GM23338 (cell line): ENCODE data around the gene RAB1B. TPM values are rescaled to one million over a fixed set of nuclear protein-coding genes. Genes with fewer than 3 reads are reported as not detected.

Source experiments
- ATAC-seq: fragments of 200-7000 bp; cut with Tn5 transposase; 3 replicates; pipeline ENCODE4 v1.9.1; 2020
- DNase-seq: peaks from one replicate; pipeline ENCODE4 v3.0.0-alpha.2; 2015; ENCODE audit warnings: low spot score
- H2AFZ ChIP-seq: fragments of 200-600 bp; sonication (generic); 2 replicates; pipeline ENCODE4 v1.8.0; 2016; ENCODE audit warnings: antibody characterized with exemption, mild to moderate bottlenecking, moderate library complexity
- H3F3A ChIP-seq: fragments of 200-600 bp; sonication (generic); replicated peaks from 2 replicates; pipeline ENCODE4 v1.8.0; 2017; ENCODE audit warnings: antibody characterized with exemption, mixed run types, low read depth
- H3K27ac ChIP-seq: fragments of 200-600 bp; sonication (generic); 2 replicates; pipeline ENCODE4 v1.6.1; 2016; ENCODE audit warnings: low read depth
- H3K27me3 ChIP-seq: fragments of 200-600 bp; sonication (generic); 2 replicates; pipeline ENCODE4 v1.8.0; 2016; ENCODE audit warnings: mild to moderate bottlenecking, mixed run types, moderate library complexity; ENCODE audit not compliant: insufficient read depth
- H3K36me3 ChIP-seq: fragments of 200-600 bp; sonication (generic); 2 replicates; pipeline ENCODE4 v1.8.0; 2016; ENCODE audit warnings: mild to moderate bottlenecking; ENCODE audit not compliant: insufficient read depth
- H3K4me1 ChIP-seq: fragments of 200-600 bp; sonication (generic); 2 replicates; pipeline ENCODE4 v1.8.0; 2016; ENCODE audit warnings: mild to moderate bottlenecking, moderate library complexity; ENCODE audit not compliant: insufficient read depth
- H3K4me2 ChIP-seq: fragments of 200-600 bp; sonication (generic); 2 replicates; pipeline ENCODE4 v1.7.1; 2017; ENCODE audit warnings: mixed run types
- H3K4me3 ChIP-seq: fragments of 200-600 bp; sonication (generic); 2 replicates; pipeline ENCODE4 v1.6.1; 2016; ENCODE audit warnings: mixed run types
- H3K79me2 ChIP-seq: fragments of 200-600 bp; sonication (generic); replicated peaks from 2 replicates; pipeline ENCODE4 v1.8.0; 2017; ENCODE audit warnings: mild to moderate bottlenecking; ENCODE audit not compliant: insufficient read depth
- H3K9me2 ChIP-seq: fragments of 200-600 bp; sonication (generic); 2 replicates; pipeline ENCODE4 v1.8.0; 2017; ENCODE audit not compliant: insufficient read depth
- H4K20me1 ChIP-seq: fragments of 200-600 bp; sonication (generic); replicated peaks from 2 replicates; pipeline ENCODE4 v1.8.0; 2017; ENCODE audit warnings: mild to moderate bottlenecking; ENCODE audit not compliant: insufficient read depth
- H3K27ac Mint-ChIP-seq: 2 replicates; pipeline ENCODE4 v1.8.0; 2020; ENCODE audit warnings: inconsistent platforms, mild to moderate bottlenecking, moderate library complexity, mixed read lengths
- H3K27me3 Mint-ChIP-seq: 3 replicates; pipeline ENCODE4 v1.8.0; 2022; ENCODE audit warnings: low read depth, mild to moderate bottlenecking, moderate library complexity, mixed read lengths, inconsistent platforms; ENCODE audit not compliant: insufficient read depth, poor library complexity
- H3K36me3 Mint-ChIP-seq: 3 replicates; pipeline ENCODE4 v1.8.0; 2021; ENCODE audit warnings: low read depth, mild to moderate bottlenecking, inconsistent platforms, moderate library complexity, mixed read lengths
- H3K4me1 Mint-ChIP-seq: 3 replicates; pipeline ENCODE4 v1.8.0; 2020; ENCODE audit warnings: mild to moderate bottlenecking, inconsistent platforms, mixed read lengths
- H3K4me3 Mint-ChIP-seq: 3 replicates; pipeline ENCODE4 v1.8.0; 2021; ENCODE audit warnings: moderate library complexity, mild to moderate bottlenecking, inconsistent platforms, mixed read lengths
- H3K9me3 Mint-ChIP-seq: 3 replicates; pipeline ENCODE4 v1.8.0; 2020; ENCODE audit warnings: moderate library complexity, mild to moderate bottlenecking, inconsistent platforms, mixed read lengths
- CREB1 ChIP-seq: fragments of 250-450 bp; sonication (Bioruptor Pico); IDR thresholded peaks from 2 replicates; pipeline ENCODE4 v1.5.0; 2020; ENCODE audit warnings: low read depth, mild to moderate bottlenecking, moderate library complexity
- CTCF ChIP-seq, 2 experiments: fragments of 200-600 bp in 1 of 2; sonication (generic) in 1 of 2; conservative IDR thresholded peaks; 2 replicates each; pipeline versions ENCODE4 v1.5.1 to v1.6.1; 2016 to 2017; ENCODE audit warnings: antibody characterized with exemption in 2 of 2, low read depth in 2 of 2, mild to moderate bottlenecking in 2 of 2, moderate library complexity in 1 of 2
- ETS1 ChIP-seq: IDR thresholded peaks from 2 replicates; pipeline ENCODE4 v1.6.1; 2016; ENCODE audit warnings: antibody characterized with exemption
- EZH2 ChIP-seq: fragments of 200-600 bp; sonication (generic); IDR thresholded peaks from one replicate; pipeline ENCODE4 v1.8.0; 2017; ENCODE audit warnings: antibody characterized with exemption, mild to moderate bottlenecking, low read depth; ENCODE audit not compliant: unreplicated experiment
- EZH2phosphoT487 ChIP-seq: fragments of 200-600 bp; sonication (generic); IDR thresholded peaks from one replicate; pipeline ENCODE4 v1.8.1; 2018; ENCODE audit warnings: antibody characterized with exemption; ENCODE audit not compliant: unreplicated experiment
- JUNB ChIP-seq: IDR thresholded peaks from one replicate; pipeline ENCODE4 v1.6.1; 2016; ENCODE audit warnings: antibody characterized with exemption; ENCODE audit not compliant: unreplicated experiment
- NANOG ChIP-seq: IDR thresholded peaks from 2 replicates; pipeline ENCODE4 v1.6.1; 2016; ENCODE audit warnings: antibody characterized with exemption, borderline replicate concordance
- POLR2AphosphoS5 ChIP-seq: IDR thresholded peaks from 2 replicates; pipeline ENCODE4 v1.6.1; 2016; ENCODE audit warnings: antibody characterized with exemption, low read depth
- REST ChIP-seq: IDR thresholded peaks from one replicate; pipeline ENCODE4 v1.6.1; 2018; ENCODE audit warnings: antibody characterized with exemption; ENCODE audit not compliant: unreplicated experiment
- STAT1 ChIP-seq: IDR thresholded peaks from one replicate; pipeline ENCODE4 v1.6.1; 2016; ENCODE audit warnings: antibody characterized with exemption; ENCODE audit not compliant: unreplicated experiment
- ZNF114 ChIP-seq: fragments of 250-450 bp; sonication (Bioruptor Pico); IDR thresholded peaks from 2 replicates; pipeline ENCODE4 v1.5.0; 2020; ENCODE audit warnings: mild to moderate bottlenecking, moderate library complexity
- ZNF331 ChIP-seq: fragments of 250-450 bp; sonication (Bioruptor Pico); IDR thresholded peaks from 2 replicates; pipeline ENCODE4 v1.5.0; 2020; ENCODE audit warnings: low read depth, mild to moderate bottlenecking, moderate library complexity
- ZNF462 ChIP-seq: fragments of 250-450 bp; sonication (Bioruptor Pico); IDR thresholded peaks from 2 replicates; pipeline ENCODE4 v1.5.0; 2020; ENCODE audit warnings: mild to moderate bottlenecking, moderate library complexity
- polyA plus RNA-seq: library from polyadenylated mRNA; unstranded; fragments of >200 nt; fragmentation: Nextera tagmentation; extraction: Ambion mirVana; gene quantifications from 2 replicates; pipeline ENCODE4 v1.2.1, GENCODE V29; 2016
- total RNA-seq: library from RNA; depleted of rRNA; stranded (reverse); fragments of >200 nt; shearing (Covaris generic); gene quantifications from 2 replicates; pipeline ENCODE4 v1.2.3, GENCODE V29; 2014

Gene RAB1B
- total and polyA plus RNA-seq, 2 experiments from 2014 or later = 30.5 to 92.7 TPM

- peaks cover 32% of the 10 kb centered on the region for H3K27me3 Mint-ChIP-seq
- H3K4me1 ChIP-seq = peaks cover 23% of the 10 kb centered on the region
- no peak for TF ChIP-seq STAT1
- no peak for TF ChIP-seq CREB1 (CRISPR knock-in tag)
- TF ChIP-seq EZH2 = no peak
- TF ChIP-seq POLR2AphosphoS5 = no peak; the same call in 1 of the 2 replicates
- no peak for TF ChIP-seq NANOG
- no peak for TF ChIP-seq ZNF462
- TF ChIP-seq EZH2phosphoT487 = no peak
- TF ChIP-seq REST = no peak
- TF ChIP-seq CTCF (conservative IDR thresholded peaks at IDR 0.05; ENCODE audit: low read depth in 2 of 2) = no peak
- TF ChIP-seq ETS1 = no peak
- TF ChIP-seq JUNB = no peak
- TF ChIP-seq ZNF331 = no peak
- TF ChIP-seq ZNF114 = no peak
- H2AFZ ChIP-seq = peak overlapping the region; percentile 76; the same call in 1 of the 2 replicates
- H3K27ac ChIP-seq = peak overlapping the region; percentile 87
- no peaks in the 10 kb centered on the region for H4K20me1 ChIP-seq
- peaks cover 32% of the 10 kb centered on the region for H3K4me1 Mint-ChIP-seq
- H3F3A ChIP-seq = peaks cover 9% of the 10 kb centered on the region; the same call in 1 of the 2 replicates
- no peaks in the 10 kb centered on the region for H3K79me2 ChIP-seq
- DNase-seq (no peak), ATAC-seq (no peak)
- peaks cover 22% of the 10 kb centered on the region for H3K36me3 Mint-ChIP-seq
- H3K27ac Mint-ChIP-seq = peak overlapping the region; percentile 90
- H3K9me2 ChIP-seq = no peaks in the 10 kb centered on the region
- no peaks in the 10 kb centered on the region for H3K36me3 ChIP-seq
- peak overlapping the region; percentile 77 for H3K4me2 ChIP-seq
- peak overlapping the region; percentile 41; the same call in 1 of the 2 replicates for H3K4me3 ChIP-seq
- H3K9me3 Mint-ChIP-seq = peaks cover 21% of the 10 kb centered on the region
- H3K27me3 ChIP-seq = no peaks in the 10 kb centered on the region
- H3K4me3 Mint-ChIP-seq = peak overlapping the region; percentile 42
These were observed 48.9 kb downstream of the RAB1B start for GRCh38 chr11:66317322-66317722.
